Liver (tissue), 3 donors: Measurements from ENCODE around the gene DUOXA1.
"Not testable (repeated sequence)": the region's sequence is repeated elsewhere in the genome, so short reads cannot be mapped to it uniquely, and the experiment has no call there.

Experiments used
- FOXA2 ChIP-seq: IDR thresholded peaks from 2 replicates; pipeline ENCODE4 v1.6.1; 2016; ENCODE audit warnings: antibody characterized with exemption
- RAD21 ChIP-seq, 2 donors: IDR thresholded peaks; 2 replicates each; pipeline ENCODE4 v1.6.1; 2016; ENCODE audit warnings: antibody characterized with exemption in 2 of 2, mild to moderate bottlenecking in 2 of 2
- TAF1 ChIP-seq: conservative IDR thresholded peaks from 2 replicates; pipeline ENCODE4 v1.6.1; 2016; ENCODE audit warnings: antibody characterized with exemption, mild to moderate bottlenecking
- YY1 ChIP-seq: IDR thresholded peaks from 2 replicates; pipeline ENCODE4 v1.6.1; 2016; ENCODE audit warnings: antibody characterized with exemption, mild to moderate bottlenecking
- TF ChIP-seq, protein P1 (sequence below): fragments of 150-350 bp; IDR thresholded peaks from 2 replicates; pipeline ENCODE4 v1.5.1; 2017; ENCODE audit warnings: improper control_type of control experiment, low read depth, low read length; ENCODE audit not compliant: missing input control
- TF ChIP-seq, protein P2 (sequence below): IDR thresholded peaks from 2 replicates; pipeline ENCODE4 v1.6.1; 2016; ENCODE audit warnings: antibody characterized with exemption, mild to moderate bottlenecking
- donor health status: healthy.
- donor health status: healthy.

DNA sequence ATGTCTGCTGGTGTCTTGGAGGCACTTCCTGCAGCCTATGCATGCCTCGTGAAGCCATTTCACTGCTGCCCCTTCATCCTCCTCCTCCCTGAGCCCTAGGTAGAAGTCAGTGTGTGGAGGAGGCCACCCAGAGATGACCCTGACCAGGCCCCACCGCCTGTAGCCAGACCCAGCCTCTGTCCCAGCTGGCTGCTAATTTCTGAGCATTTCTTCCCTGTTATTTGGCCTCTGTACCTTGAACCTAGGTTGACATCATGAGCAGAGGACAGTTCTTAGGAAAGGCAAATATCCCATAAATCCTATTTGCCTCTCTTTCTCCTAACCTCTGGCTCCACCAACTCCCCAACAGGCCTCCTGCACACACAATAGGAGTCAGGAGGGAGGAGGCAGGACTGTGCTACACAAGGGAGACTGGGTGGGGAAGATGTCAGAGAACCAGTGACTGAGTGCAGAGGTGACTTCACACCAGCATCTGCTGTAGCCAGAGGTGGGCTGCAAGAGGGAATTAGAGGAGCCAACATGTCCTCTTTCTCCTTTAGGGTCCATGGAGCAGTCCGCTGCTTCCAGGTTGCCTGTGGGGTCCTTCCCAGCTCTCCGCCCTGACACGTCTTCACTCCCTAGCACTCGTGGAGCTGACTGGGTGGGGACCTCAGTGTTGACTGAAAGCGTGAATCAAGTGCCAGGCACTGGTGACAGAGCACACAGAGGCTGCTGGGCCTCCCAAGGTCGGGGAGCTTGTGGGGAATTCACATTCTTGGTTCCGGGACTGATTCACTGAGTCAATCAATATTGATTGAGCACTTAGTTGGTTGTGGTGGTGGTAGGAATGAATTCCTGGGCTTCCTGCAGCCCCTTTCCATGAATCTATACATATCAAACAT, 54.0 kb downstream of the DUOXA1 start:
- TF ChIP-seq, protein P1, sequence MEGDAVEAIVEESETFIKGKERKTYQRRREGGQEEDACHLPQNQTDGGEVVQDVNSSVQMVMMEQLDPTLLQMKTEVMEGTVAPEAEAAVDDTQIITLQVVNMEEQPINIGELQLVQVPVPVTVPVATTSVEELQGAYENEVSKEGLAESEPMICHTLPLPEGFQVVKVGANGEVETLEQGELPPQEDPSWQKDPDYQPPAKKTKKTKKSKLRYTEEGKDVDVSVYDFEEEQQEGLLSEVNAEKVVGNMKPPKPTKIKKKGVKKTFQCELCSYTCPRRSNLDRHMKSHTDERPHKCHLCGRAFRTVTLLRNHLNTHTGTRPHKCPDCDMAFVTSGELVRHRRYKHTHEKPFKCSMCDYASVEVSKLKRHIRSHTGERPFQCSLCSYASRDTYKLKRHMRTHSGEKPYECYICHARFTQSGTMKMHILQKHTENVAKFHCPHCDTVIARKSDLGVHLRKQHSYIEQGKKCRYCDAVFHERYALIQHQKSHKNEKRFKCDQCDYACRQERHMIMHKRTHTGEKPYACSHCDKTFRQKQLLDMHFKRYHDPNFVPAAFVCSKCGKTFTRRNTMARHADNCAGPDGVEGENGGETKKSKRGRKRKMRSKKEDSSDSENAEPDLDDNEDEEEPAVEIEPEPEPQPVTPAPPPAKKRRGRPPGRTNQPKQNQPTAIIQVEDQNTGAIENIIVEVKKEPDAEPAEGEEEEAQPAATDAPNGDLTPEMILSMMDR, result not testable (repeated sequence)
- not testable (repeated sequence) for TF ChIP-seq YY1; TAF1; RAD21 (IDR thresholded peaks at IDR 0.05); FOXA2
- TF ChIP-seq, protein P2, sequence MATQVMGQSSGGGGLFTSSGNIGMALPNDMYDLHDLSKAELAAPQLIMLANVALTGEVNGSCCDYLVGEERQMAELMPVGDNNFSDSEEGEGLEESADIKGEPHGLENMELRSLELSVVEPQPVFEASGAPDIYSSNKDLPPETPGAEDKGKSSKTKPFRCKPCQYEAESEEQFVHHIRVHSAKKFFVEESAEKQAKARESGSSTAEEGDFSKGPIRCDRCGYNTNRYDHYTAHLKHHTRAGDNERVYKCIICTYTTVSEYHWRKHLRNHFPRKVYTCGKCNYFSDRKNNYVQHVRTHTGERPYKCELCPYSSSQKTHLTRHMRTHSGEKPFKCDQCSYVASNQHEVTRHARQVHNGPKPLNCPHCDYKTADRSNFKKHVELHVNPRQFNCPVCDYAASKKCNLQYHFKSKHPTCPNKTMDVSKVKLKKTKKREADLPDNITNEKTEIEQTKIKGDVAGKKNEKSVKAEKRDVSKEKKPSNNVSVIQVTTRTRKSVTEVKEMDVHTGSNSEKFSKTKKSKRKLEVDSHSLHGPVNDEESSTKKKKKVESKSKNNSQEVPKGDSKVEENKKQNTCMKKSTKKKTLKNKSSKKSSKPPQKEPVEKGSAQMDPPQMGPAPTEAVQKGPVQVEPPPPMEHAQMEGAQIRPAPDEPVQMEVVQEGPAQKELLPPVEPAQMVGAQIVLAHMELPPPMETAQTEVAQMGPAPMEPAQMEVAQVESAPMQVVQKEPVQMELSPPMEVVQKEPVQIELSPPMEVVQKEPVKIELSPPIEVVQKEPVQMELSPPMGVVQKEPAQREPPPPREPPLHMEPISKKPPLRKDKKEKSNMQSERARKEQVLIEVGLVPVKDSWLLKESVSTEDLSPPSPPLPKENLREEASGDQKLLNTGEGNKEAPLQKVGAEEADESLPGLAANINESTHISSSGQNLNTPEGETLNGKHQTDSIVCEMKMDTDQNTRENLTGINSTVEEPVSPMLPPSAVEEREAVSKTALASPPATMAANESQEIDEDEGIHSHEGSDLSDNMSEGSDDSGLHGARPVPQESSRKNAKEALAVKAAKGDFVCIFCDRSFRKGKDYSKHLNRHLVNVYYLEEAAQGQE, result not testable (repeated sequence)
